Caco-2 (cell line): ENCODE results near the gene CCDC82. TPM values are rescaled to one million over a fixed set of nuclear protein-coding genes. Genes with fewer than 3 reads are reported as not detected.

ENCODE experiments used
- BruUV-seq: library from RNA; stranded (reverse); fragments of 400-500 nt; replicated peaks from 2 replicates; lab custom pipeline; 2021; lab: Mats Ljungman, UMichigan
- CTCF ChIA-PET: fragments of 300-600 bp; sonication (Branson Sonifier 250); formaldehyde crosslinking; loops from one replicate; lab custom pipeline; 2022; ENCODE audit warnings: antibody characterized with exemption; lab: Charles Lee
- POLR2A ChIA-PET: fragments of 300-600 bp; sonication (Branson Sonifier 250); formaldehyde crosslinking; loops from one replicate; lab custom pipeline; 2022; ENCODE audit warnings: antibody characterized with exemption; lab: Charles Lee
- DNase-seq, 2 experiments: peaks; one replicate each; pipeline versions ENCODE4 v3.0.0 to v3.0.0-alpha.2; 2020 to 2022
- H3K27me3 ChIP-seq: replicated peaks from 2 replicates; pipeline ENCODE4 v1.6.0; 2011; ENCODE audit warnings: low read length; ENCODE audit not compliant: control insufficient read depth, insufficient read depth
- H3K36me3 ChIP-seq: 2 replicates; pipeline ENCODE4 v1.5.1; 2011; ENCODE audit warnings: low read length; ENCODE audit not compliant: control insufficient read depth, insufficient read depth
- H3K4me1 ChIP-seq: fragments of 250-450 bp; sonication (Bioruptor Pico); 2 replicates; pipeline ENCODE4 v1.5.1; 2020; ENCODE audit warnings: mild to moderate bottlenecking
- H3K4me3 ChIP-seq: 2 replicates; pipeline ENCODE4 v1.5.1; 2011; ENCODE audit warnings: low read depth, mild to moderate bottlenecking, control low read depth, low read length
- H3K9me3 ChIP-seq: fragments of 250-450 bp; sonication (Bioruptor Pico); 2 replicates; pipeline ENCODE4 v1.5.1; 2020; ENCODE audit warnings: mild to moderate bottlenecking, moderate library complexity
- H3K27ac Mint-ChIP-seq: one replicate; pipeline ENCODE4 v1.8.0; 2022; ENCODE audit warnings: mixed read lengths; ENCODE audit not compliant: unreplicated experiment
- H3K27me3 Mint-ChIP-seq: one replicate; pipeline ENCODE4 v1.8.0; 2022; ENCODE audit warnings: mixed read lengths; ENCODE audit not compliant: insufficient read depth, unreplicated experiment
- H3K36me3 Mint-ChIP-seq: one replicate; pipeline ENCODE4 v1.8.0; 2022; ENCODE audit warnings: mild to moderate bottlenecking, mixed read lengths; ENCODE audit not compliant: insufficient read depth, unreplicated experiment
- H3K4me1 Mint-ChIP-seq: one replicate; pipeline ENCODE4 v1.8.0; 2022; ENCODE audit warnings: low read depth, mixed read lengths; ENCODE audit not compliant: unreplicated experiment
- H3K4me3 Mint-ChIP-seq: one replicate; pipeline ENCODE4 v1.8.0; 2022; ENCODE audit warnings: mild to moderate bottlenecking, moderate library complexity, mixed read lengths; ENCODE audit not compliant: unreplicated experiment
- H3K9me3 Mint-ChIP-seq: one replicate; pipeline ENCODE4 v1.8.0; 2022; ENCODE audit warnings: mixed read lengths; ENCODE audit not compliant: unreplicated experiment
- CTCF ChIP-seq, 2 experiments: fragments of 200-600 bp in 1 of 2; IDR thresholded peaks; 1 replicate in 1 of 2; 2 replicates in 1 of 2; pipeline versions ENCODE4 v1.5.1 to v1.8.0; 2011 to 2022; ENCODE audit warnings: antibody characterized with exemption in 1 of 2, control low read depth in 1 of 2, inconsistent platforms in 1 of 2, low read depth in 1 of 2, low read length in 1 of 2, mild to moderate bottlenecking in 1 of 2, moderate library complexity in 1 of 2; ENCODE audit not compliant: insufficient read depth in 1 of 2, severe bottlenecking in 1 of 2, unreplicated experiment in 1 of 2
- intact Hi-C: fragments of 100-400 bp; cut with micrococcal nuclease; formaldehyde crosslinking; loops from one replicate; pipeline ENCODE4 v1.10.0; 2022; ENCODE audit not compliant: unreplicated experiment
- total RNA-seq: library from RNA; stranded (reverse); gene quantifications from 2 replicates; pipeline ENCODE4 v1.2.3, GENCODE V29; 2022

CCDC82 gene
- total RNA-seq, 1 experiment from 2014 or later, result 38.2 TPM

GRCh38 chr11:96328395-96329010 lies 61.2 kb downstream of the CCDC82 start:
- H3K9me3 Mint-ChIP-seq, result no peaks in the 10 kb centered on the region
- Histone ChIP-seq H3K36me3 (no peaks in the 10 kb centered on the region), H3K9me3 (no peaks in the 10 kb centered on the region), H3K4me3 (no peak overlapping the region), H3K27me3 (no peaks in the 10 kb centered on the region), H3K4me1 (peaks cover 63% of the 10 kb centered on the region)
- H3K4me3 Mint-ChIP-seq, result no peak overlapping the region
- H3K36me3 Mint-ChIP-seq, result peaks cover 10% of the 10 kb centered on the region
- peak overlapping the region; percentile 50 for H3K27ac Mint-ChIP-seq
- intact Hi-C loops, result no loop called here
- POLR2A ChIA-PET, result no interaction called here
- TF ChIP-seq CTCF (IDR thresholded peaks at IDR 0.05; ENCODE audit: insufficient read depth in 1 of 2, low read depth in 1 of 2, low read length in 1 of 2, severe bottlenecking in 1 of 2, unreplicated experiment in 1 of 2), result no peak
- CTCF ChIA-PET, result interaction anchor here (1.4 kb wide), 1 partner anchor 15 kb away, joined by 4 read pairs; the partner anchor contains the start of gene MAML2
- BruUV-seq, result no TSS peak
- peaks cover 58% of the 10 kb centered on the region for H3K4me1 Mint-ChIP-seq
- no peak for DNase-seq
- no peaks in the 10 kb centered on the region for H3K27me3 Mint-ChIP-seq

- Histone ChIP-seq H3K27me3 (no peaks in the 10 kb centered on the region), H3K9me3 (no peaks in the 10 kb centered on the region), H3K36me3 (no peaks in the 10 kb centered on the region), H3K4me1 (peaks cover 67% of the 10 kb centered on the region), H3K4me3 (no peak overlapping the region)
- H3K27ac Mint-ChIP-seq, result peak overlapping the region; percentile 12
- H3K9me3 Mint-ChIP-seq, result no peaks in the 10 kb centered on the region
- peaks cover 62% of the 10 kb centered on the region for H3K4me1 Mint-ChIP-seq
- ChIA-PET CTCF (no interaction called here), POLR2A (no interaction called here)
- no peak overlapping the region for H3K4me3 Mint-ChIP-seq
- H3K36me3 Mint-ChIP-seq, result peaks cover 17% of the 10 kb centered on the region
- no peak for DNase-seq
- no peak for TF ChIP-seq CTCF (IDR thresholded peaks at IDR 0.05; ENCODE audit: insufficient read depth in 1 of 2, low read depth in 1 of 2, low read length in 1 of 2, severe bottlenecking in 1 of 2, unreplicated experiment in 1 of 2)
- no peaks in the 10 kb centered on the region for H3K27me3 Mint-ChIP-seq
- intact Hi-C loops, result no loop called here
- no TSS peak for BruUV-seq
Measured at GRCh38 chr11:96326959-96327358, 62.8 kb downstream of the CCDC82 start.

GRCh38 chr11:96324912-96325311 lies 64.8 kb downstream of the CCDC82 start:
- no peaks in the 10 kb centered on the region for H3K27me3 ChIP-seq
- H3K4me1 Mint-ChIP-seq, result peaks cover 64% of the 10 kb centered on the region
- H3K4me3 Mint-ChIP-seq, result peak overlapping the region; percentile 3
- ChIA-PET CTCF (interaction anchor here (0.9 to 1.7 kb wide), 2 partner anchors 17 to 18 kb away, joined by 3 to 9 read pairs; partner anchors contain the start of gene MAML2), POLR2A (interaction anchor here (1.0 kb wide), 1 partner anchor 82 kb away, joined by 4 read pairs; no protein-coding TSS in a partner anchor)
- H3K36me3 ChIP-seq, result no peaks in the 10 kb centered on the region
- TF ChIP-seq CTCF (IDR thresholded peaks at IDR 0.05; ENCODE audit: insufficient read depth in 1 of 2, low read depth in 1 of 2, low read length in 1 of 2, severe bottlenecking in 1 of 2, unreplicated experiment in 1 of 2), result no peak
- H3K9me3 ChIP-seq, result no peaks in the 10 kb centered on the region
- H3K36me3 Mint-ChIP-seq, result peaks cover 17% of the 10 kb centered on the region
- H3K4me1 ChIP-seq, result peaks cover 81% of the 10 kb centered on the region
- peak overlapping the region; percentile 97 for H3K27ac Mint-ChIP-seq
- BruUV-seq, result no TSS peak
- H3K27me3 Mint-ChIP-seq, result no peaks in the 10 kb centered on the region
- peak in 1 of 2 experiments; percentile 52 for DNase-seq
- intact Hi-C loops, result loop anchor here (1.0 to 5.0 kb wide), 4 partner anchors 12 to 228 kb away; no protein-coding TSS in a partner anchor
- H3K4me3 ChIP-seq, result no peak overlapping the region
- H3K9me3 Mint-ChIP-seq, result no peaks in the 10 kb centered on the region
